OCI-LY3 (cell line): ENCODE measurements around the gene IL2RG.

Source experiments
- CTCF ChIP-seq: fragments of 200-600, 300-600 bp; sonication (generic); IDR thresholded peaks from 2 replicates; pipeline ENCODE4 v1.5.1; 2014; ENCODE audit warnings: antibody characterized with exemption, low read length, low read depth
- EZH2phosphoT487 ChIP-seq: fragments of 200-600 bp; shearing (Covaris generic); IDR thresholded peaks from 2 replicates; pipeline ENCODE4 v1.6.1; 2018; ENCODE audit warnings: antibody characterized with exemption, mixed run types, low read depth

DNA sequence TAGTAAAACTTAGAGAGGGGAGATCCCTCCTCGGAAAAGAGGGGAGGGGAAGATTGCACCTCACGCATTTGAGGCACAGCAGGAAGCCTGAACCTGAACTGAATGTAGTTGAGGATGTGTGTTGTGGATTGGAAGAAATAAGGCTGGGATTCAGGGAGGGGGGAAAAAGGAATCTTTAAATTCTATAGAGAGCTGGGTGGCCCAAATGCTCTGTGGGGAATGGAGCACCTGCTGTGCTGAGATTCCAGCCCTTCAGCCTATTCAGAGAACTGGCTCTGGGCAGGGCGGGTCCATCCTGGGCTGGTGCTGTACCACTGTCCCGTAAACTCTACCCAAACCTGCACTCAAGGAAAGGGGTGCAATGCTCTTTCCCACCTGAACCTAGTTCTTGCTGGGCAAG lies 11.6 kb downstream of the IL2RG start:
- TF ChIP-seq CTCF: no peak
- no peak for TF ChIP-seq EZH2phosphoT487
